Spleen (tissue), 7 donors: Measurements from ENCODE around the gene TBC1D19.

Experiments
- CTCF ChIP-seq, 11 experiments: fragments of 200-600 bp in 7 of 11; fragments of 450-650 bp in 4 of 11; sonication (generic) in 4 of 11; IDR thresholded peaks in 8 of 11; conservative IDR thresholded peaks in 3 of 11; 1 replicate in 7 of 11; 2 replicates in 4 of 11; pipeline versions ENCODE4 v1.4.0 to v1.8.0; 2016 to 2021; ENCODE audit warnings: antibody characterized with exemption in 11 of 11, inconsistent platforms in 4 of 11, mild to moderate bottlenecking in 1 of 11
- POLR2A ChIP-seq, 3 donors: fragments of 450-650 bp; IDR thresholded peaks; one replicate each; pipeline ENCODE4 v1.5.1; 2017; ENCODE audit warnings: antibody characterized with exemption in 3 of 3, mild to moderate bottlenecking in 1 of 3
- POLR2AphosphoS5 ChIP-seq, 3 donors: sonication (generic); formaldehyde crosslinking; IDR thresholded peaks; one replicate each; pipeline ENCODE4 v1.5.1; 2017; ENCODE audit warnings: antibody characterized with exemption in 3 of 3
- donor health status: DM: no; HTN: no; CAD: no; lungs with moderate emphysema.
- donor health status: DM: no; HTN: no; CAD: no.
- donor health status: DM: no; HTN: no; CAD: no.

DNA sequence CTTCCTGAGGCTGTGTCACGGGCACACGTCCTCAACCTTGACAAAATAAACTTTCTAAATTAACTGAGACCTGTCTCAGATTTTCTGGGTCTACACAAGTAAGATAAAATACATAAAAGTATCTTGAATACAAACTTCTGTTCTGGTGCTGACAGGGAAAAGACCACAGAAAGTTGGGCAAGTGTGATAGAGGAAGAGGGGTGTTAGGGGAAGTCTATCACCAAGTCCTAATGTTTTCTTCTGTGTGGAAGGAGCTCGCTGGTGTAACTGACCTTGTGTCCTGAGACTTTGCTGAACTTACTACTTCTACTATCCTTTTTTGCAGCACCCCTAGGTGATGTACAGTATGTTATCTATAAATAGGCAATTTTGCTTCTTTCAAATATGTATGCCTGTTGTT, 179.8 kb downstream of the TBC1D19 start:
- TF ChIP-seq POLR2A (IDR thresholded peaks at IDR 0.05), result no peak
- no peak for TF ChIP-seq CTCF (IDR thresholded peaks at IDR 0.05 in 8 of 11, conservative IDR thresholded peaks at IDR 0.05 in 3 of 11)
- TF ChIP-seq POLR2AphosphoS5 (IDR thresholded peaks at IDR 0.05), result no peak
